ENCODE data around the gene MLH1.

Gene MLH1

DNA sequence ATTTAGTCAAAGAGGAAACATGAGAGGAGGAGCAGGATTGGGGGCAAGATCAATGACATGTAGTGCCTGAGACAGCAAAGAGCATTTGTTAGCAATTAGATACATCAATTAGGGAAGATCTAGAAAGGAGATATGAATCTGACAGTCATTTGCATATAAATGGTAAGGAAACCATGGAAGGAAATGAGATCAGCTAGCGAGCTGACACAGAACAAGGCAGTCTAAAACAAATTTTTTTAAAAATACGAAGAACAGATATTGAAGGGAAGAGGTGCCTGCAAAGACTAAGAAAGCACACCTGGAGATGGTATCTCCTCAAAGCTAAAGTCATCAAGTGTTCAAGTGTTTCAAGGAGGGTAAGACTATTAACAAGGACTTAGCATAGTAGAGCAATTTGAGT lies 5.0 kb upstream of the MLH1 start:
- no peak for DNase-seq

DNA sequence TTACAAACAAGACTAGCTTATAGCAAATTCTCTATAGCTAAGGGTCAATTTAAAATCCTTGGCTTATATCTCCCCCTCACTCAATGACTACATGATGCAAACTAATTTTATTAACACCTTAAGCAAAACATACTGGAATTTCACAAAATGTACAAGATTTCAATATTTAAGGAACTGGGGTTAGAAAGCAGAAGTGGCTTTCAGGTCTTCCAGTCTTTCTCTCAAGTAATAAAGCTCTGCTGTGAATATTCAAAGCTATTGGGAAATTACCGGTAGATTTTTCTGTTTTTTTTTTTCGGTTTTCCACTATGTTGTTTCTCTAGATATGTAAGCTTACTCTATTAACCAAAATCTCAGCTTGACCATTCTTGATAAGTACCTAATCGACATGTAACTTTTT lies 4.3 kb upstream of the MLH1 start:
- DNase-seq: no peak

DNA sequence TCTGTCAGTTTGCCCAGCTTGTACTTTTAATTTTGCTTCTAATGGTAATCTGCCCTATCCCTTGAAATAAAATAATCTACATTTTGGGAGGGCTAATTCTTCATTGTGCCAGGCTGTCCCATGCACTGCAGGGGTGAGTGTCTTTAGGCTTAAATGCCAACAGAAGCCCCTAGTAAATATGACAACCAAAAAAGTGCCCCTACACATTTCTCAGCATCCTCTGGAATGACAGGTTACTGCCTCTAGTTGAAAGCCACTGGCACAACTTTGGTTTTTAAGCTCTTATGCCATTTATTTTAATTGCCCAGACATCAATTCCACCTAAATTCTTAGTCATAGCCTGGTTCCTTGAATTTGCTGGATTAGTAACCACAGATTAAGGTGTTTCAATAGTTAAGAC lies 3.8 kb upstream of the MLH1 start:
- no peak for DNase-seq

DNA sequence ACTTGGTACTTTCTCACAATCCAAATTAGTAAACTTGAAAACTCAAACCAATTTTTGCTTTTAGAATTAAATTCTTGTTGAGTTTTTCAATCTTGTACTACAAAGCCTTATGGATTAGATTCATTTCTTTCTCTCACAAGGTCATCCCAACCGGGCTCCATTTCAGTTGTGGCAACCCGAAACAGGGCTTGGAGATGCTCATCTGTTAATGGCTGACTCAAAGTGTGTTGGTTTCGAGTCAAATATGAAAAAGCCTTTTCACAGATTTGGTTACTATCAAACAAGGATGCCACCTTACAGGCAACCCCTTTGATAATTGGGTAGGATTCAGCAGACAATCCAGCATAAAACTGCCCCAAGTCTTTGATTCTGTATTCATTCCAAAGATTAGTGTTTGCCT lies 2.2 kb upstream of the MLH1 start:
- DNase-seq: no peak

DNA sequence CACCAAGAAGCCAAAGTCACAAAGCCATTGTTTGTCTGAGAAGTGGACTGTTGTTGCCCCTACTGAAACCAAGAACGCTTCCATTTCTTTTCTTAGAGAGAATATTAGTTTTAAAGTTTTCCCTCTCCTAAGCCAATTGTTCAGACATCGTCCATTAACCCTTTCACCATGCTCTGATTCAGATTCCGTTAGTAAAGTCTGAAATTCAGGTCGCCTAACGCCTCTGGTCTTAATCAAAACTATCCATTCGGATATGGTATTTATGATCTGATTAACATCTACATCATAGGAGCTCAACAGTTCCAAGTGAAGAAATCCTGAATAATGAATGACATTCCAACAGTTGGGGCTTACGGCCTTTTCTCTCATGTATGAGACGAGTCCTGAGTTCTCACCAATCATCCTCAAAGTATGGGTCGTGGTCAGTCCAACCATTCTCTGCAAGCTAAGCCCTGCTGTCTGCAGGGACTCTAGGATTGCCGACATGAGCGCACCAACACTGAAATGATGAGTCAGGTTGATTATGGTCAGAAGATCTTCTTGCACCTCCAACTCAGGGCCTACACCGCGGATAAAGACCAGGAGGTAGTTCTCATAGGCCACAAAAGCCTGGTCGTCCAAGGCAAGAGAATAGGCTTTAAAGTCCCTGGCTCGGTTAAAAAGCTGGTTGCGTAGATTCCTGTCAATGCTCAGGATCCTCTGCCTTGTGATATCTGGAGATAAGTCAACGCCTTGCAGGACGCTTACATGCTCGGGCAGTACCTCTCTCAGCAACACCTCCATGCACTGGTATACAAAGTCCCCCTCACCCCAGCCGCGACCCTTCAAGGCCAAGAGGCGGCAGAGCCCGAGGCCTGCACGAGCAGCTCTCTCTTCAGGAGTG lies 1.2 kb upstream of the MLH1 start:
- DNase-seq: no peak

DNA sequence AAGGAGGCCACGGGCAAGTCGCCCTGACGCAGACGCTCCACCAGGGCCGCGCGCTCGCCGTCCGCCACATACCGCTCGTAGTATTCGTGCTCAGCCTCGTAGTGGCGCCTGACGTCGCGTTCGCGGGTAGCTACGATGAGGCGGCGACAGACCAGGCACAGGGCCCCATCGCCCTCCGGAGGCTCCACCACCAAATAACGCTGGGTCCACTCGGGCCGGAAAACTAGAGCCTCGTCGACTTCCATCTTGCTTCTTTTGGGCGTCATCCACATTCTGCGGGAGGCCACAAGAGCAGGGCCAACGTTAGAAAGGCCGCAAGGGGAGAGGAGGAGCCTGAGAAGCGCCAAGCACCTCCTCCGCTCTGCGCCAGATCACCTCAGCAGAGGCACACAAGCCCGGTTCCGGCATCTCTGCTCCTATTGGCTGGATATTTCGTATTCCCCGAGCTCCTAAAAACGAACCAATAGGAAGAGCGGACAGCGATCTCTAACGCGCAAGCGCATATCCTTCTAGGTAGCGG lies 452 bp upstream of the MLH1 start, which contains the start of gene EPM2AIP1:
Gene EPM2AIP1, minus strand, starts transcription at position 326 of the 520 bp plus-strand sequence. Its CDS starts 54 bp downstream, at position 272.
- no peak for DNase-seq

DNA sequence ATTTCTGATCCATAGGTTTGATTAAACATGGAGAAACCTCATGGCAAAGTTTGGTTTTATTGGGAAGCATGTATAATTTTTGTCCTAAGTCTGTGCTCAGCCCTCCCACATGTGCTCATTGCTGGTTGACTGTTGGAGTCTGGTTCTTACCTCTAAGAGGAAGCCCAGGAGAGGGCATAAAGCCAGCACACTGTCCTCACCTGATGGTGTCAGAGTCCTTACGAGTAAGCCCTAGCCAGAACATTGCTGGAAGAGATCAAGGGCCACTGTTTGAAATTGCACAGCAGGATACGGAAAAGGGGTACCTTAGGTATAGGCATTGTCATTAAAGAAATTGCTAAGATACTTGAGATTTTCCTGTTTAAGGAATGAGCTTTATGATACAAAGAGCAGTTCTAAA lies 21.3 kb downstream of the MLH1 start:
- no peak for DNase-seq

DNA sequence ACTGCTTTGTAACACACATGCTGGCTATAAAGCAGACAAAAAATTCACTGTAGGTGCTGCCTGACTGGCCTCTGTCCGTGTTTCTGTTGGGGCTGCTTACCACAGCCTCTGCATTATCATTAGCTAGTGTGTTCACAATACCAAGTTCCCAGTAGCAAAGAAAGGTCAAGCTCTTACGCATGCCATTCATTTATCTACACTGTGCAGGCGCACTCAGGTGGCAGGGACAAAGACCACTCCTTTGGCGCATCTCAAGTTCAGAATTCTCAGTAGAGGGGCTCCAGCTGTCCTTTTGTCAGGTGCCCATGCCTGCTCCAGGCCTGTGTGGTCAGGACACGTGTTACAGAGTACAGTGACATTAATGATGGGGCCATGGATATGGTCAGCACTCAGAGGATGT lies 22.3 kb downstream of the MLH1 start:
- no peak for DNase-seq

DNA sequence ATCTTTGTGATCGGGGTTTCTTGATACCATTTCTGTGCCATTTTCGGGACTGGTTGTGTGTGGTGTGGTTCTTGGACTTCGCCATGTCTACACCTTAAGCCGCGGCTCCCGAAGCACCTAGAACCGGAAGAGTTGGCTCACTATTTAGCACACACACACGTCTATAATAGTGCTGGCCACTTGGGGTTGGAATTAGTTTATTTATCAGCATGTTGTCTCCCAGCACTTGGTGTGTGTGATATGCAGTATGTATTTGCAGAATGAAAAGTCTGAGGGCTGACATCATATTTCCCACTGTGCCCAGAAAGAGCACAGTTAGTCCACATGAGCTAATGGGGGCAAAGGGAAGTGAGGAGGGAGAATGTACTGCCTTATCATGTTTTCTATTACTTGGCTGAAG lies 23.6 kb downstream of the MLH1 start:
- DNase-seq: no peak

DNA sequence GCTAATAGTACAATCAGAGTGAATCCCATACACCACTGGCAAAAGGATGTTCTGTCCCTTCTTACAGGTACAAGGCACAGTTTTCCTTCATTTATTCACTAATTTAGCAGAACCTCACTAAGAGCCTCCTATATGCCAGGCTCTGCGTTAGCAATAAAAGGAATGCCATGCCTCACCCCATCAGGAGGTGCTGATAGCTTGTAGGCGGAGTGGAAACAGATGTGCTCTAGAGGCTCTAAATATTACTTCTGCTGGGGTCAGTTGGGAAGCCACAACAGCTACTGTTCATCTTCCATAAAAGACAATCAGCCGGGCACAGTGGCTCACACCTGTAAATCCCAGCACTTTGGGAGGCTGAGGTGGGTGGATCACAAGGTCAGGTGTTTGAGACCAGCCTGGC lies 24.4 kb downstream of the MLH1 start:
- DNase-seq: no peak

DNA sequence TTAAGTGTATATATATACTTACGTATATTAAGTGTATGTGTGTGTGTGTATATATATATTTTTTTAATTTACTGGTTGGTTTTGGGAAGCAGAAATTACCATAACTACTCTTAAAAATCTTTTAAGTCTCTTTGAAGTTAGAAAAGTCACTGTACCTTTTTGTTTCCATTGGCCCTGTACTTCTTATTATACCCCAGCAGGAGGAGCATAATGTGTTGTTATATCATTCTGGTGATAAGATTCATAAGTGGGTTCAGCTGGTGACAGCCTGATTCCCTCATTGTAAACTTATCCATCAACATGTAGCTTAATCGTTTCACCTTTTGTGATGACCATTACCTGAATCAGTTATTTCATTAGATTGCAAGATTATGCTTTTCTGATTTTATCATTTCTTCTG lies 30.8 kb downstream of the MLH1 start:
- no peak for DNase-seq

DNA sequence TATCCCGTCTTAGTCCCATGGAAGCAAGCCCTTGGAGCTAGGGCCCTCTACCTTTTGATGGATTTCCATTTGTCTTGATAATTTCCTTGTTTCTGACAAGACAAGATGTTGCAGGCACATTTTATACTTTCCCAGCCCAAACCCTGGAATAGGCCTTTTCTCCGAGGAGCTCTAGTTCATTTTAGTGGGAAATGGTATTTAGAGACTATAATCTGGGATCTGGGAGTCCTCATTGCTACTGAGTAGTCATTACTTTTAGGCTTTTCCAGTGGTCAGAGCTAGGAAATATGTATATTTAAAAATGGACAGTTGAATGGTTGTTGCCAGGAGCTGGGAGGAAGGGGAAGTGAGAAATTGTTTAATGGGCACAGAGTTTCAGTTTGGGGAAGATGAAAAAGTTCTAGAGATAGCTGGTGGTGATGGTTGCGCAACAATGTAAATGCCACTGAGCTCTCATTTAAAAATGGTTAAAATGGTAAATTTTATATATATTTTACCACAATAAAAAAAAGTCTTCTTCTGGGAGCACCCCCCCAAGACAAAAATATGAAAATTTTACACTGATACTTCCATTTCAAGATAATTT lies 31.6 kb downstream of the MLH1 start:
- no peak for DNase-seq

DNA sequence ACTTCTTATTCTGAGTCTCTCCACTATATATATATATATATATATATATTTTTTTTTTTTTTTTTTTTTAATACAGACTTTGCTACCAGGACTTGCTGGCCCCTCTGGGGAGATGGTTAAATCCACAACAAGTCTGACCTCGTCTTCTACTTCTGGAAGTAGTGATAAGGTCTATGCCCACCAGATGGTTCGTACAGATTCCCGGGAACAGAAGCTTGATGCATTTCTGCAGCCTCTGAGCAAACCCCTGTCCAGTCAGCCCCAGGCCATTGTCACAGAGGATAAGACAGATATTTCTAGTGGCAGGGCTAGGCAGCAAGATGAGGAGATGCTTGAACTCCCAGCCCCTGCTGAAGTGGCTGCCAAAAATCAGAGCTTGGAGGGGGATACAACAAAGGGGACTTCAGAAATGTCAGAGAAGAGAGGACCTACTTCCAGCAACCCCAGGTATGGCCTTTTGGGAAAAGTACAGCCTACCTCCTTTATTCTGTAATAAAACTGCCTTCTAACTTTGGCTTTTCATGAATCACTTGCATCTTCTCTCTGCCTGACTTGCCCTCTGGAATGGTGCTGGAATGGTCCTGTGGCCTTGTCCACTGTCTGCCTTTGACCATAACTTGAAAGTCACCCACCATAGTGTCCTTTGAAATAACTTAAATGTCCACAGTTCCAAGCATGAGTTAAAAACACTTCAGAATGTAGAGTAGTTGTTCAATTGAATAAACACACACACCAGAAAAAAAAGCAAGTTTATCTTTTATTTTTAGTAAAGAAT lies 32.4 kb downstream of the MLH1 start:
- DNase-seq: no peak

DNA sequence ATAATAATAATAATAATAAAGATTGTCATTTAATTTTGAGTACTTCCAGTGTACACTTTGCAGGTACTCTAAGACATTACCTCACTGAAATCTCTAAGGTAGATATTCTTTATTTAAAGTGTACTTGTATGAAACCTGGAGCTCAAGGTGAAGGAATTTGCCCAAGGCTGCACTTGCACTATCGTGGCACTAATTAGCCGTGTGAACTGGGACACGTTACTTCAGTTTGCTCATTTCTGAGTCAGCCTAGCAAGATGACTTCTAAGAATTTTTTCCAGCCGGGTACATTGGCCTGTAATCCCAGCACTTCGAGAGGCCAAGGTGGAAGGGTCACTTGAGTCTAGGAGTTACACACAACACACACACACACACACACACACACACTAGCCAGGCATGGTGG lies 33.5 kb downstream of the MLH1 start:
- DNase-seq: no peak

DNA sequence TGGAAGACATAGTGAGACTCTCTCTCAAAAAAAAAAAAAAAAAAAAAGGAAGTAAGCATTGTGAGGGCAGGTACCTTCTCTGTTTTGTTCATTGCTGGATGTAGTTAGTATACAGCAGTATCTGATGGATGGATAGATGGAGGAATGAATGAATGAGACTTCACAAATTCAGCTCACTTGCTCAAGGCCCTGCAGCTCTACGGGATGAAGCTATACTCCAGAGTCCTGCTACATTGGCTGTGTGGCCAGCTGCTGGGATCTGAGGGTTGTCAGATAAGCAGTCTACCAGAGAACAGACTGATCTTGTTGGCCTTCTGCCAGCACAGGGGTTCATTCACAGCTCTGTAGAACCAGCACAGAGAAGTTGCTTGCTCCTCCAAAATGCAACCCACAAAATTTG lies 35.0 kb downstream of the MLH1 start:
- no peak for DNase-seq

DNA sequence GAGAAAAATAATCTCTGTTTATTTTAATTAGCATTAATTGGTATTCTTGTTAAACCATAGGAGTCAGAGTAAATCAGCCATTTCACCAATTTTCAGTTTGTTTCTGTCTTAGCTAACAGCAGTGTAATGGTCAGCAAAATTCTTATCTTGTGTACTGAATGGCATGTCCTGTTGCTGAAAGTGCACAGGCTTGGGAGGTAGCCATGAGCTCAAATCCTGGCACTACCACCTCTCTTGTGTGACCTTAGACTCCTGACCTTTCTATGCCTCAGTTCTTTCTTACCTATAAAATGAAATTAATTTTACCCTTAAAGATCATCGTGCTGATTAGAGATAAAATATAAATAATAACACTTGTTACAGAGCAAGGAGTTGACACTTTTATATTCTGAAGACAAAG lies 35.8 kb downstream of the MLH1 start:
- DNase-seq: no peak

DNA sequence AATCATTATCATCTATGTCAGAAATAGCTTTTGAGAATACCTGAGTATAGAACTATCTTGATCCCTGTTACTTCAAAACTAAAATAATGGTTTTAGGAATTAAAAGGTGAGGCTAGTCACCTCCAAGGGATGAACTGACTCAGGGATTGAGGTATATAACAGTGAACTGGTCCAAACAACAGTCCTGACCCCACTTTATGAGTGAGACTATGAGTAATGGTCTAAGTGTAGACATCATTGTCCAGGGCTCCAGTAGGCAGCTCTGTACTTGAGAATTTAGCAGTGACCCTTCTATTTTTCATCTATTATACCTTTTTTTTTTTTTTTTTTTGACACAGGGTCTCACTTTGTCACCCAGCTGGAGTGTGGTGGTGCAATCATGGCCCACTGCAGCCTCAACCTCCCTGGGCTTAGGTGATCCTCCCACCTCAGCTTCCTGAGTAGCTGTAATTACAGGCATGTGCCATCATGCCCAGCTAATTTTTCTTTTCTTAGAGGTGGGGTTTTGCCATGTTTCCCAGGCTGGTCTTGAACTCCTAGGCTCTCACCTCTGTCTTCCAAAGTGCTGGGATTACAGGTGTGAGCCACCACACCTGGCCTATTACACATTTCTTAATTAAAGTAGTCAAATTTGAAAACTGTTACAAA lies 36.3 kb downstream of the MLH1 start:
- no peak for DNase-seq

DNA sequence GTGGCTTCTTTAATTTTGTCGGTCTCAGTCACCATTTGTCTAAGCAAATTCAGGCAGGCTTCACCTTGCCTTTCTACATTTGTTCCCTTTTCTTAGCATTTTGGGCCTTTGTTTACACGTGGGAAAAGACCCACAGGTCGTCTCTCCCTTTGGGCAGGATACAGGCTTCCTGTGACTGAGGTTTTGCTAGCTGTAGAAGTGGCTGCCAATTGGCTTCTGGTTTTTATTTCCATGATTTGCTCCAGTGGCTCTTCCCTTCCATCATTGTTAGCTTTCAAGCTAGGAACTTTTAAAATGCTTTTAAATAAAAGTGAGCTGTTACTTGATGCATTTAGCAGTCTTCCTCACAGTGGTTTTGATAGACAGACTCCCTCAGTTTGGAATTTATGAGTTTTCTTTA lies 37.3 kb downstream of the MLH1 start:
- no peak for DNase-seq

DNA sequence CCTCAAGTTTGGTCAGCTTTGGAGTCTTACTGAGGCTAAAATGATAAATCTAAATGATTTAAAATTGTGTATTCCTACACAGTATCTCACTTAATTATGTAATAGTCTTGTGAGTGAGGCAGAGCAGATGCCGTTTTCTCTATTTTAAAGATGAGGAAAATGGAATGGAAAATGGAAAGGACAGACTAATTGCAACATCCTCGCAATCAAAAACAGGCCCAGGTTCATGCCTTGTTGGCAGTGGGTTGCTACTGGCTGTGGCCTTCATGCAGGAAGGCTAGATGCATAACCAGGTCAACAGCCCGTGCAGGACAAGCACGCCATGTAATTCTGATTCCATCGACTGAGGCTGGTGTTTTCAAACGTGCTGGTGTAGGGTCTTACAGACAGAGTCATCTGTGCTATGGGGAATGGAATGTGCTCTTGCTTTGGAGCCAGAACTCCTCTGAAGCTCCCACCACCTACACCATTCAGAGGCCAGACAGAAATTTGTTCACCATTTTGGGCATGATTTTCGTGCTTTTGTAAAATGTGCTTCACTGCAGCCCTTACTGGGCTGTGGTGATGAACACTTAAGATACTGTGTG lies 37.9 kb downstream of the MLH1 start:
- no peak for DNase-seq

DNA sequence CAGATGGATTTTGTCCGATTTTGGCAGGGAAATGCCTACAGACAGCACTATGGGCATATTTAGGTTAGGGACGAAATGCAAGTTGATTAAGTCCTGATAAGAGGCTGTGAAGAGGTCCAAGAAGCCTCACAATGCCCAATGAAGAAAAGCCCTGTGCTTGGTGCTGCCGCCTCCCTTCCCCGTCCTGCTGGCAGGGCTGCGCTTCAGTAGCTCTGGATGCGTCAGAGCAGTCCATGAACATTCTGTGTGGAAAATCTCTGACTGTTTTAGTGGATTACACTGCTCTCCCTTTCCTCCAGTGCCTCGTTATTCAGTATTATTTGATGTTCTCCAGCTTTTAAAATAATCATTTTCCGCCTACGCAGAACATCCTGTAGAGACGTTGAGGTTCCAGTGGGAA lies 39.6 kb downstream of the MLH1 start:
- no peak for DNase-seq

DNA sequence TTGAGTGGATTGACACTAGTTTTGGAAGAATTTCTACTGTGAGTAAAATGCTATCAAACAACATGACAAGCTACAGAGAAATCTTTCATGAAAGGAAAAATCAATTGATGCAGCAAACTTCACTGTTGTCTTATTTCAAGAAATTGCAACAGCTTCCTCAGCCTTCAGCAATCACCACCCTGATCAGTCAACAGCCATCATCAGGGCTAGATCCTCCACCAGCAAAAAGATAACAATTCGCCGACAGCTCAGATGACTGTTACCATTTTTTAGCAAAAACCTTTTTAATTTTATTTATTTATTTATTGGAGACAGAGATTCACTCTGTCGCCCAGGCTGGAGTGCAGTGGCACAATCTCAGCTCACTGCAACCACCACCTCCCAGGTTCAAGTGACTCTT lies 44.0 kb downstream of the MLH1 start:
- no peak for DNase-seq

DNA sequence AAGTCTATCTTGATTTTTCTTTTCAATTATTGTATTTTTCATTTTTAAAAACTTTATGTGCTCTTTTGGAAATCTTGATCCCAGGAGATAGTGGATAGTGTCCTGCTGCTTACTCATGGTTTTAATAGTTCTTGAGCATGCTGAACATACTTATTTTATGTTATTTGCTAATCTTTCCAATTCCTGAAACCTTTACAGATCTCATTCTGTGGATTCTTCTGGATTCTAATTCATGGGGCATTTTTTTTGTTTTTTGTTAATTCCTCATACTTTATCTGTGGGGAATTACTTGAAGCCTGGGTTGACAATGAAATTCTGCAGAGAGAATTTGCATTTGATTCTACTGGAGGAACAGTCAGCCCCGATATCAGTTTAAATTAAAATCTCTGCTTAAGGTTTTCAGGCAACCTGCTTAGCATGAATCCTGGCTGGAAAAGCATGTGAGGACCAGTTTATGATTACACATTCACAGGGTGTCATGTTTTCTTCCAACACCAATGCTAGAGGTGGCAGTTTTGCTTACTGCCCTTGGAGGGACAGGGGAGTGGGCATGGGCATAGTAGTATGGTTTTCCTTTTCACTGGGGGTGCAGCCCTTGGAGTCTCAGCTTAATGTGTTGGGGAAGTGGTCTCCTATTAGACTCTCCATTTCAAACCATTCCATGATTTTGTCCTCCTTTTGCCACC lies 46.0 kb downstream of the MLH1 start:
- no peak for DNase-seq

Measured in NCI-H1930 (cell line).